ENCODE measurements around the gene TLK1.

DNA sequence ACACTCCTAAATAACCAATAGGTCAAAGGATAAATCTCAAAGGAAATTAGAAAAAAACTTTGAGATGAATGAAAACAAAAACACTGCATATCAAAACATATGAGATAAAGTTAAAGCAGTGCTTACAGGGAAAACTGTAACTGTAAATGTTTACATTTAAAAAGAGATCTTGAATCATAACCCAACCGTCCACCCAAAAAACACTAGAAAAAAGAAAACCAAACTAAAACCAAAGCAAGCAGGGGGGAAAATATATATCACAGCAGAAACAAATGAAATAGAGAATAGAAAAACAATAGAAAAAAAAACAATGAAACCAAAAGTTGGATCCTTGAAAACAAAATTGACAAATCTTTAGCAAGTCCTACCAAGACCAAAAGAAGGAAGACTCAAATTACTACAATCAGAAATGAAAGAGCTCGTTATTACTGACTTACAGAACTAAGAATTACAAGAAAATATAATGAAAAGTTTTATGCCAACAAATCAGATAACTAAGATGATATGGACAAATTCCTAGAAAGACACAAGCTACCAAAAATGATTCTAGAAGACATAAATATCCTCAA, 65.6 kb downstream of the TLK1 start:
- TF ChIP-seq, protein P1, sequence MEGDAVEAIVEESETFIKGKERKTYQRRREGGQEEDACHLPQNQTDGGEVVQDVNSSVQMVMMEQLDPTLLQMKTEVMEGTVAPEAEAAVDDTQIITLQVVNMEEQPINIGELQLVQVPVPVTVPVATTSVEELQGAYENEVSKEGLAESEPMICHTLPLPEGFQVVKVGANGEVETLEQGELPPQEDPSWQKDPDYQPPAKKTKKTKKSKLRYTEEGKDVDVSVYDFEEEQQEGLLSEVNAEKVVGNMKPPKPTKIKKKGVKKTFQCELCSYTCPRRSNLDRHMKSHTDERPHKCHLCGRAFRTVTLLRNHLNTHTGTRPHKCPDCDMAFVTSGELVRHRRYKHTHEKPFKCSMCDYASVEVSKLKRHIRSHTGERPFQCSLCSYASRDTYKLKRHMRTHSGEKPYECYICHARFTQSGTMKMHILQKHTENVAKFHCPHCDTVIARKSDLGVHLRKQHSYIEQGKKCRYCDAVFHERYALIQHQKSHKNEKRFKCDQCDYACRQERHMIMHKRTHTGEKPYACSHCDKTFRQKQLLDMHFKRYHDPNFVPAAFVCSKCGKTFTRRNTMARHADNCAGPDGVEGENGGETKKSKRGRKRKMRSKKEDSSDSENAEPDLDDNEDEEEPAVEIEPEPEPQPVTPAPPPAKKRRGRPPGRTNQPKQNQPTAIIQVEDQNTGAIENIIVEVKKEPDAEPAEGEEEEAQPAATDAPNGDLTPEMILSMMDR (IDR thresholded peaks at IDR 0.05 in 4 of 5, conservative IDR thresholded peaks at IDR 0.05 in 1 of 5), result no peak
- no peak for TF ChIP-seq POLR2A (IDR thresholded peaks at IDR 0.05)
